A673 (cell line): ENCODE results near the gene CYP4V2. TPM values are rescaled to one million over a fixed set of nuclear protein-coding genes. Genes with fewer than 3 reads are reported as not detected.

Experiments
- BruUV-seq: library from RNA; stranded (reverse); fragments of 400-500 nt; replicated peaks from 2 replicates; lab custom pipeline; 2021; lab: Mats Ljungman, UMichigan
- CTCF ChIA-PET: fragments of 300-600 bp; sonication (Branson Sonifier 250); formaldehyde crosslinking; loops from one replicate; lab custom pipeline; 2022; ENCODE audit warnings: antibody characterized with exemption; lab: Charles Lee
- POLR2A ChIA-PET: fragments of 300-600 bp; sonication (Branson Sonifier 250); formaldehyde crosslinking; loops from one replicate; lab custom pipeline; 2022; ENCODE audit warnings: antibody characterized with exemption; ENCODE audit not compliant: low non-redundant PET; lab: Charles Lee
- DNase-seq: peaks from one replicate; pipeline ENCODE4 v3.0.0-alpha.2; 2015; ENCODE audit warnings: low spot score
- H3K27ac ChIP-seq: fragments of 200-600 bp; sonication (generic); 2 replicates; pipeline ENCODE4 v1.5.1; 2016; ENCODE audit warnings: mixed run types, low read depth, mild to moderate bottlenecking, mixed read lengths, antibody characterized with exemption, low read length; ENCODE audit not compliant: poor library complexity, severe bottlenecking
- H3K27me3 ChIP-seq: fragments of 200-600 bp; sonication (generic); replicated peaks from 2 replicates; pipeline ENCODE4 v1.6.1; 2017; ENCODE audit warnings: mixed run types, low read depth, mild to moderate bottlenecking, mixed read lengths, antibody characterized with exemption, low read length; ENCODE audit not compliant: insufficient read depth, poor library complexity
- H3K36me3 ChIP-seq: fragments of 200-600 bp; sonication (generic); 2 replicates; pipeline ENCODE4 v1.6.1; 2016; ENCODE audit warnings: mixed run types, mild to moderate bottlenecking, mixed read lengths, antibody characterized with exemption, low read length; ENCODE audit not compliant: insufficient read depth, poor library complexity, severe bottlenecking
- H3K4me1 ChIP-seq: fragments of 200-600 bp; sonication (generic); 2 replicates; pipeline ENCODE4 v1.6.1; 2017; ENCODE audit warnings: mixed run types, mild to moderate bottlenecking, mixed read lengths, antibody characterized with exemption, low read length; ENCODE audit not compliant: insufficient read depth, poor library complexity, severe bottlenecking
- H3K4me3 ChIP-seq: fragments of 200-600 bp; sonication (generic); 2 replicates; pipeline ENCODE4 v1.5.1; 2016; ENCODE audit warnings: low read depth, mixed run types, mild to moderate bottlenecking, mixed read lengths, low read length; ENCODE audit not compliant: poor library complexity, severe bottlenecking
- H3K9me3 ChIP-seq: fragments of 200-600 bp; sonication (generic); 2 replicates; pipeline ENCODE4 v1.6.1; 2016; ENCODE audit warnings: mixed run types, low read depth, mild to moderate bottlenecking, mixed read lengths, antibody characterized with exemption, low read length; ENCODE audit not compliant: poor library complexity, severe bottlenecking
- EZH2 ChIP-seq: fragments of 200-600 bp; sonication (generic); IDR thresholded peaks from 2 replicates; pipeline ENCODE4 v1.6.1; 2017; ENCODE audit warnings: borderline replicate concordance, low read depth, mild to moderate bottlenecking, mixed read lengths, antibody characterized with exemption, low read length; ENCODE audit not compliant: poor library complexity, severe bottlenecking
- intact Hi-C: fragments of 100-400 bp; cut with micrococcal nuclease; formaldehyde crosslinking; loops from one replicate; pipeline ENCODE4 v1.10.0; 2022; ENCODE audit not compliant: unreplicated experiment
- total RNA-seq: library from RNA; stranded (reverse); gene quantifications from 2 replicates; pipeline ENCODE4 v1.2.3, GENCODE V29; 2021
- TF ChIP-seq, protein P1 (sequence below): fragments of 300-800, 200-600 bp; sonication (generic); conservative IDR thresholded peaks from 2 replicates; pipeline ENCODE4 v1.5.1; 2017; ENCODE audit warnings: low read depth, mild to moderate bottlenecking, antibody characterized with exemption, low read length, moderate library complexity, mixed read lengths

The CYP4V2 gene
- total RNA-seq, 1 experiment from 2014 or later: 14.3 TPM

DNA sequence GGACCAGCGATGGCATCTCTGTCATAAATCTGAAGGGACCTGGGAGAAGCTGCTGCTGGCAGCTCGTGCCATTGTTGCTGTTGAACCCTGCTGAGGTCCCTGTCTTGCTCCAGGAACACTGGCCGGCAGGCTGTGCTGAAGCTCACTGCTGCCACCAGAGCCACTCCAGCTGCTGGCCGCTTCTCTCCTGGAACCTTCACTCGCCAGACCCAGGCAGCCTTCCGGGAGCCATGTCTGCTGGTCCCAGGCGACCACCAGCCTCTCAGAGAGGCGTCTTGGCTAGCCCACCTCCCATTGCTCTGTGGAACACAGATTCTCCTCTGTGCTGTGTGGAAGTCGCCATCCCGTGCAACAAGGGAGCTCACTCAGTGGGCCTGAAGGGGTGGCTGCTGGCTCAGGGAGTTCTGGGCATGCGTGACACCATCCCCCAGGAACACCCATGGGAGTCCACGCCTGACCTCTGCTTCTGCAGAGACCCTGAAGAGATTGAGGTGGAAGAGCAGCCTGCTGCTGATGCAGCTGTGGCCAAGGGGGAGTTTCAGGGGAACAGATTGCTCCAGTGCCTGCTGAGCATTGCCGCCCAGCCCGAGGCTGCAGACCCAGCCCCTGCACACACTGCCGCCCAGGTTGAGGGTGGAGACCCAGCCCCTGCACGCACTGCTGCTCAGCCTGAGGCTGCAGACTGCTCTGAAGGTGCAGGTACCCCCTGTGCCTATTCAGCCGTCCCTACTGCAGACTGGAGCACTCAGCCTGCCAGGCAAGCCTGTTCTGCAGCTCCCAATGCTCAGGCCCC, 33.1 kb upstream of the CYP4V2 start:
- H3K4me3 ChIP-seq: no peak overlapping the region
- no peaks in the 10 kb centered on the region for H3K9me3 ChIP-seq
- TF ChIP-seq, protein P1, sequence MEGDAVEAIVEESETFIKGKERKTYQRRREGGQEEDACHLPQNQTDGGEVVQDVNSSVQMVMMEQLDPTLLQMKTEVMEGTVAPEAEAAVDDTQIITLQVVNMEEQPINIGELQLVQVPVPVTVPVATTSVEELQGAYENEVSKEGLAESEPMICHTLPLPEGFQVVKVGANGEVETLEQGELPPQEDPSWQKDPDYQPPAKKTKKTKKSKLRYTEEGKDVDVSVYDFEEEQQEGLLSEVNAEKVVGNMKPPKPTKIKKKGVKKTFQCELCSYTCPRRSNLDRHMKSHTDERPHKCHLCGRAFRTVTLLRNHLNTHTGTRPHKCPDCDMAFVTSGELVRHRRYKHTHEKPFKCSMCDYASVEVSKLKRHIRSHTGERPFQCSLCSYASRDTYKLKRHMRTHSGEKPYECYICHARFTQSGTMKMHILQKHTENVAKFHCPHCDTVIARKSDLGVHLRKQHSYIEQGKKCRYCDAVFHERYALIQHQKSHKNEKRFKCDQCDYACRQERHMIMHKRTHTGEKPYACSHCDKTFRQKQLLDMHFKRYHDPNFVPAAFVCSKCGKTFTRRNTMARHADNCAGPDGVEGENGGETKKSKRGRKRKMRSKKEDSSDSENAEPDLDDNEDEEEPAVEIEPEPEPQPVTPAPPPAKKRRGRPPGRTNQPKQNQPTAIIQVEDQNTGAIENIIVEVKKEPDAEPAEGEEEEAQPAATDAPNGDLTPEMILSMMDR: no peak
- no peak for TF ChIP-seq EZH2
- DNase-seq: no peak
- H3K4me1 ChIP-seq: no peaks in the 10 kb centered on the region
- H3K36me3 ChIP-seq: no peaks in the 10 kb centered on the region
- no peak overlapping the region for H3K27ac ChIP-seq
- no TSS peak for BruUV-seq
- CTCF ChIA-PET: no interaction called here
- no peaks in the 10 kb centered on the region for H3K27me3 ChIP-seq
- intact Hi-C loops: no loop called here
- POLR2A ChIA-PET: interaction anchor here (0.5 to 0.7 kb wide), 2 partner anchors 21 to 26 kb away, joined by 3 to 5 read pairs; no protein-coding TSS in a partner anchor

DNA sequence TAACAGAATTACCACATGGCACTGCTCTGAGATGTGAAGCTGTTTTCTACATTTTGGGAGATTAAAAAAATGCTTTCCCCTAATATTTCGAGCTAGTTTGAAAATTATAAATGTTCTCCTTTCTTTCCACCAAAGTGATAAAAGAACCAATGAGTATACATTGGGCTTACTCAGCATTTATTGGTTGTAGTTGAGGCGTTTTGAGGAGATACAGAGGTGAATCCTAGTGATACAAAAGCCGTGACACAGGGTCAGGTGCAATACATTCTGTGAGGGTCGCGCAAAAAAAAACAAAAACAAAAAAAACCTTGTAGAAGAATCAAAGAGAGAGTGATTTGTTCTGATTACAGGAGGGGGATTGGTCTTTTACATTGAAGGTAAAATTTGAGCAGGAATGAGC, 32.4 kb upstream of the CYP4V2 start:
- intact Hi-C loops: no loop called here
- CTCF ChIA-PET: no interaction called here
- no peak overlapping the region for H3K27ac ChIP-seq

DNA sequence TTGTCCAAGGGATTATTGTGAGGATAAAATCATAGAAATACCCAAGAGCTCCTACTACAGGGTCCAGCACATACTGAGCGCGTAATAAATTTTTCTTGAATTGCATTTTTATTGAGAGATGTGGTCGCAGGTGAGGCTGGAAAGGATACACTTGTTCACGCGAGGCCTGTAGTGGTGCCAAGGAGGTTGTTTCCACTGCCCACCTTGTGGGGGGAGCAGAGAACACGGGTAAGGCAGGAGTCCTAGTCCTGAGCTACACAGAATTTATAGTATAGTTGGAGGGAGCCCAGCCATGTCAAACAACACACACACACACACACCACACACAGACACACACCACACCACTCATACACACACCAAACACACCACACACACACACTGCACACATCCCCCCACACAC, 31.8 kb upstream of the CYP4V2 start:
- H3K9me3 ChIP-seq: no peaks in the 10 kb centered on the region
- H3K27me3 ChIP-seq: no peaks in the 10 kb centered on the region
- DNase-seq: no peak
- CTCF ChIA-PET: no interaction called here
- POLR2A ChIA-PET: no interaction called here
- no TSS peak for BruUV-seq
- no peaks in the 10 kb centered on the region for H3K36me3 ChIP-seq
- intact Hi-C loops: no loop called here
- no peak overlapping the region for H3K4me3 ChIP-seq
- no peaks in the 10 kb centered on the region for H3K4me1 ChIP-seq
- TF ChIP-seq EZH2: no peak
- TF ChIP-seq, protein P1: no peak
- no peak overlapping the region for H3K27ac ChIP-seq

More for the DNA sequence above, 32.4 kb upstream of the CYP4V2 start:
- no TSS peak for BruUV-seq
- POLR2A ChIA-PET: interaction anchor here (0.5 to 0.7 kb wide), 2 partner anchors 22 to 25 kb away, joined by 3 to 5 read pairs; no protein-coding TSS in a partner anchor
- TF ChIP-seq EZH2: no peak
- TF ChIP-seq, protein P1: no peak
- DNase-seq: no peak
- Histone ChIP-seq H3K9me3 (no peaks in the 10 kb centered on the region), H3K36me3 (no peaks in the 10 kb centered on the region), H3K4me1 (no peaks in the 10 kb centered on the region), H3K4me3 (no peak overlapping the region), H3K27me3 (no peaks in the 10 kb centered on the region)
